ENCODE measurements around the gene FAM187B.

DNA sequence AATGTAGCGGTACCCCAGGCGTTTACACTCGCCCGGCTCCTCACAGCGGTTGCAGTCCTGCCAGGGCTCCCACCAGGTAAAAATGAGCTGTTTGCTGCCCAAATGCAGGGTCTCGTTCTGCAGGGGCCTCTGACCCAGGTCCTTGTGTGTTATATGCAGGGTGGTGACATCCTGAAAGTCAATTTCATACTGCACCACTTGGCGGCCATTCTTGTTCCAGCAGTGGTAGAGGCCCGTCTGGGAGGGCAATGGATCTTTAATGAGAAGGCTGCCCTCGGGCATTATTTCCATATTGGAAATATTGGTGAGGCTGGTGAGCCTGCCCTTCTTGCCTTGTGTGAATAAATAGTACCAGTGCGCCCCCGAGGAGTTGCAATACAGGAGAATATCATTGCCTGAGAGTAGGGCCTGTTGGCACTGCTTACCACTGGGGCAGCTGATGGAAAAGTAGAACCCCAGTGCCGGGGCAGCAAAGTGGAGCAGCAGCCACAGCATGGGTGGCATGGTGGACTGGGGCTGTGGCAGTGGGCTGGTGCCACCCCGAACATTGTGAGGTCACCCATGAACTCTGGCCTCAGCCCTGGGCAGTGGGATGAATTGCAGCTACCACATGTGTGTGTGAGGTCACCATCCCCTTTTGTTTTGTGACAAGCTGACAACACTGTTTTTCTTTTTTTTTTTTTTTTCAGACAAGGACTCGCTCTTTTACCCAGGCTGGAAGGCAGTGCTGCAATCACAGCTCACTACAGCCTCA, at the start of gene FAM187B:
- TF ChIP-seq ZNF565 (CRISPR knock-in tag; conservative IDR thresholded peaks at IDR 0.05; ENCODE audit: low read depth) (no peak), RARB (CRISPR knock-in tag; IDR thresholded peaks at IDR 0.05) (no peak), ARNTL (CRISPR knock-in tag; IDR thresholded peaks at IDR 0.05; ENCODE audit: borderline replicate concordance, low read depth) (no peak), ZFP3 (CRISPR knock-in tag; IDR thresholded peaks at IDR 0.05) (no peak)
- TF ChIP-seq, protein P1, sequence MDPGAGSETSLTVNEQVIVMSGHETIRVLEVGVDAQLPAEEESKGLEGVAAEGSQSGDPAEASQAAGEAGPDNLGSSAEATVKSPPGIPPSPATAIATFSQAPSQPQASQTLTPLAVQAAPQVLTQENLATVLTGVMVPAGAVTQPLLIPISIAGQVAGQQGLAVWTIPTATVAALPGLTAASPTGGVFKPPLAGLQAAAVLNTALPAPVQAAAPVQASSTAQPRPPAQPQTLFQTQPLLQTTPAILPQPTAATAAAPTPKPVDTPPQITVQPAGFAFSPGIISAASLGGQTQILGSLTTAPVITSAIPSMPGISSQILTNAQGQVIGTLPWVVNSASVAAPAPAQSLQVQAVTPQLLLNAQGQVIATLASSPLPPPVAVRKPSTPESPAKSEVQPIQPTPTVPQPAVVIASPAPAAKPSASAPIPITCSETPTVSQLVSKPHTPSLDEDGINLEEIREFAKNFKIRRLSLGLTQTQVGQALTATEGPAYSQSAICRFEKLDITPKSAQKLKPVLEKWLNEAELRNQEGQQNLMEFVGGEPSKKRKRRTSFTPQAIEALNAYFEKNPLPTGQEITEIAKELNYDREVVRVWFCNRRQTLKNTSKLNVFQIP (CRISPR knock-in tag; IDR thresholded peaks at IDR 0.05; ENCODE audit: borderline replicate concordance, low read depth) = no peak

All from SK-N-SH treated with all-trans-retinoic acid at 6 μM for 48 hours (cell line).